Tibial nerve (tissue), 3 donors: ENCODE results near the gene SZRD1.

Experiments
- POLR2A ChIP-seq, 2 donors: fragments of 450-650 bp; IDR thresholded peaks; one replicate each; pipeline ENCODE4 v1.6.1; 2017; ENCODE audit warnings: antibody characterized with exemption in 2 of 2, mild to moderate bottlenecking in 2 of 2, moderate library complexity in 2 of 2
- TF ChIP-seq, protein P1 (sequence below), 5 experiments: fragments of 200-600 bp in 3 of 5; fragments of 450-650 bp in 2 of 5; sonication (generic) in 3 of 5; IDR thresholded peaks; one replicate each; pipeline ENCODE4 v1.5.1; 2016 to 2019; ENCODE audit warnings: antibody characterized with exemption in 5 of 5, mild to moderate bottlenecking in 3 of 5, moderate library complexity in 2 of 5

- TF ChIP-seq, protein P1, sequence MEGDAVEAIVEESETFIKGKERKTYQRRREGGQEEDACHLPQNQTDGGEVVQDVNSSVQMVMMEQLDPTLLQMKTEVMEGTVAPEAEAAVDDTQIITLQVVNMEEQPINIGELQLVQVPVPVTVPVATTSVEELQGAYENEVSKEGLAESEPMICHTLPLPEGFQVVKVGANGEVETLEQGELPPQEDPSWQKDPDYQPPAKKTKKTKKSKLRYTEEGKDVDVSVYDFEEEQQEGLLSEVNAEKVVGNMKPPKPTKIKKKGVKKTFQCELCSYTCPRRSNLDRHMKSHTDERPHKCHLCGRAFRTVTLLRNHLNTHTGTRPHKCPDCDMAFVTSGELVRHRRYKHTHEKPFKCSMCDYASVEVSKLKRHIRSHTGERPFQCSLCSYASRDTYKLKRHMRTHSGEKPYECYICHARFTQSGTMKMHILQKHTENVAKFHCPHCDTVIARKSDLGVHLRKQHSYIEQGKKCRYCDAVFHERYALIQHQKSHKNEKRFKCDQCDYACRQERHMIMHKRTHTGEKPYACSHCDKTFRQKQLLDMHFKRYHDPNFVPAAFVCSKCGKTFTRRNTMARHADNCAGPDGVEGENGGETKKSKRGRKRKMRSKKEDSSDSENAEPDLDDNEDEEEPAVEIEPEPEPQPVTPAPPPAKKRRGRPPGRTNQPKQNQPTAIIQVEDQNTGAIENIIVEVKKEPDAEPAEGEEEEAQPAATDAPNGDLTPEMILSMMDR (IDR thresholded peaks at IDR 0.05) = no peak
- no peak for TF ChIP-seq POLR2A (IDR thresholded peaks at IDR 0.05)
Observed at GRCh38 chr1:16406868-16407267, 39.8 kb downstream of the SZRD1 start.
